Kidney (tissue), 14 donors: ENCODE results near the gene CCL13. TPM values are rescaled to one million over a fixed set of nuclear protein-coding genes. Genes with fewer than 3 reads are reported as not detected.

Experiments
- DNase-seq, 5 donors: peaks; one replicate each; pipeline ENCODE4 v3.0.0-alpha.2; 2013 to 2020
- FAIRE-seq: peaks from 2 replicates; lab custom pipeline; 2012; peaks lifted over from hg19 to GRCh38; lab: Jason Lieb, UNC
- H3K27ac ChIP-seq, 2 donors: one replicate each; pipeline ENCODE4 v1.7.0; 2013; ENCODE audit warnings: low read depth in 2 of 2, low read length in 2 of 2, inconsistent platforms in 1 of 2
- H3K27me3 ChIP-seq: one replicate; pipeline ENCODE4 v1.7.1; 2013; ENCODE audit warnings: low read length, inconsistent platforms; ENCODE audit not compliant: control insufficient read depth, insufficient read depth
- H3K36me3 ChIP-seq, 3 donors: one replicate each; pipeline versions ENCODE4 v1.7.0 to v1.7.1; 2013; ENCODE audit warnings: low read length in 3 of 3, control low read depth in 1 of 3, inconsistent platforms in 1 of 3; ENCODE audit not compliant: insufficient read depth in 3 of 3, control insufficient read depth in 2 of 3
- H3K4me1 ChIP-seq, 3 donors: one replicate each; pipeline versions ENCODE4 v1.7.0 to v1.7.1; 2013; ENCODE audit warnings: low read length in 3 of 3, inconsistent platforms in 1 of 3, low read depth in 1 of 3; ENCODE audit not compliant: control insufficient read depth in 2 of 3, insufficient read depth in 2 of 3
- H3K4me3 ChIP-seq, 3 donors: one replicate each; pipeline versions ENCODE4 v1.7.0 to v1.8.1; 2013; ENCODE audit warnings: low read length in 3 of 3, control low read depth in 1 of 3, inconsistent platforms in 1 of 3
- H3K9ac ChIP-seq, 3 donors: one replicate each; pipeline versions ENCODE4 v1.7.0 to v1.7.1; 2013; ENCODE audit warnings: low read length in 3 of 3, control low read depth in 1 of 3, inconsistent platforms in 1 of 3
- H3K9me3 ChIP-seq, 3 donors: one replicate each; pipeline versions ENCODE4 v1.7.0 to v1.7.1; 2013; ENCODE audit warnings: low read length in 3 of 3, control low read depth in 1 of 3, inconsistent platforms in 1 of 3; ENCODE audit not compliant: control insufficient read depth in 2 of 3, insufficient read depth in 1 of 3
- intact Hi-C: fragments of 100-400 bp; cut with DNase I; formaldehyde crosslinking; loops from one replicate; pipeline ENCODE4 v1.11.1; 2022
- polyA plus RNA-seq: library from polyadenylated mRNA; stranded (reverse); fragments of 350-450 nt; fragmentation: Illumina TruSeq; extraction: RNeasy Lipid Tissue Mini Kit (QIAGEN cat#74804); gene quantifications from one replicate; pipeline ENCODE4 v1.2.3, GENCODE V29; 2014; ENCODE audit warnings: low read depth, low replicate concordance; ENCODE audit not compliant: insufficient read depth
- total RNA-seq: library from RNA; stranded (reverse); fragmentation: NEBNext Ultra II Directional; extraction: Animal tissue kit (Norgen Biotek cat#: 25700); gene quantifications from one replicate; pipeline ENCODE4 v1.2.1, GENCODE V29; 2021
- TF ChIP-seq, protein P1 (sequence below): IDR thresholded peaks from 3 replicates; pipeline ENCODE4 v1.5.1; 2012; ENCODE audit warnings: mild to moderate bottlenecking, moderate library complexity, borderline replicate concordance; ENCODE audit not compliant: insufficient read depth; ENCODE audit errors: extremely low read depth
- donor health status: control.
- donor health status: control.
- donor health status: control.
- donor health status: control.
- donor health status: control.
- donor health status: DM: yes; HTN: yes; CAD: no.
- donor health status: Normal renal cell carcinoma (clear cell type).

CCL13 gene
- total and polyA plus RNA-seq, 2 donors from 2014 or later, result 1.1 TPM; not detected in 1

DNA sequence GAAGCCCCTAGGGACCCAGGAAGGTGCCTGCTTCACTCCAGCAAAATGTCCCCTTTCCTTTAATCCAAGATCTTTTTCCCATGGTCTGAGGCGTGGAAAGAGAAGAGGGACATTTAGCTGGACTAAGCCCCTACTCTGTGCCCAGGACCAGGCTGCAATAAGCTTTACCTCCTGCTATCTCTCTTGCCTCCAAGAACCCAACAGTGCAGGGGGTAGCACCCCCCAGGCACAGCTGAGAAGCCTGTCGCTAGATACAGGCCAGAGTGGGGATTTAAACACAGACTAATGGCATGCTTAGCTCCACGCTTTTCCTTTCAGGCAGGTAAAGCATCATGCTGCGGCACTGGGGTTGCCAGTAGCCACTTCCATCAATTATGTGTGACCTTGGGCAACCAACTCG, 31.3 kb downstream of the CCL13 start:
- no peak for FAIRE-seq
- intact Hi-C loops, result no loop called here

DNA sequence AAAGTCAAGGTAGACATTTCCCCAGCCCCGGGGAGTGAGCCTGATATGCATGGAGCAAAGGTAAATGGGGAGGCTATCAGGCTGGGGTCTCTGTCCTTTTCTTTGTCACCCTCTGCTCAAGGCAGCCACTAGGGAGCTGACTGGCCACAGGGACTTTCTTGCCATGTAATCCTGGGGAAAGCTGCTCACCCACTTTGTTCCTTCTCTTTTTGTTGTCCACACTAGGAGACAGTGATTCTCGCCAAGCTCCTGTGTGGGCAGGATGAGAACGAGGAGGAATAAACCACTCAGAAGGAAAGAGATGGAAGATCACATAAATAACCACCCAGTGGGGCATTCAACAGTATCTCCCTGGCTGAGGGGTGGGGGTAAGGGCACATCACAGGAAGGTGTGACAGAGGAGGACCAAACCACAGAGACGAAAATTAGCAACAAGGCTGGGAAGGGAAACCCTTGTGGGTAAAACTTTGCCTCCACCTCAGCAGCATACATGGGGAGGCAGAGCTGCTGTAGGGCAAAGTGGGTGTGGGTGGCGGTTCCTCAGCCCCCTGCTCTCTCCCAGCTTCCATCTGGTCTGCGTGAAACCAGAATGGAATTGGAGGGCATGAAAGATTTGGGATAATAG, 33.0 kb downstream of the CCL13 start:
- FAIRE-seq, result no peak
- no peaks in the 10 kb centered on the region for H3K9me3 ChIP-seq

More for the DNA sequence above, 31.3 kb downstream of the CCL13 start:
- Histone ChIP-seq H3K4me3 (no peak overlapping the region), H3K27me3 (no peaks in the 10 kb centered on the region), H3K9me3 (no peaks in the 10 kb centered on the region), H3K9ac (no peak overlapping the region), H3K27ac (no peak overlapping the region), H3K4me1 (peaks cover 0 to 2% (median 0%) of the 10 kb centered on the region in 3 donors), H3K36me3 (no peaks in the 10 kb centered on the region)
- TF ChIP-seq, protein P1, sequence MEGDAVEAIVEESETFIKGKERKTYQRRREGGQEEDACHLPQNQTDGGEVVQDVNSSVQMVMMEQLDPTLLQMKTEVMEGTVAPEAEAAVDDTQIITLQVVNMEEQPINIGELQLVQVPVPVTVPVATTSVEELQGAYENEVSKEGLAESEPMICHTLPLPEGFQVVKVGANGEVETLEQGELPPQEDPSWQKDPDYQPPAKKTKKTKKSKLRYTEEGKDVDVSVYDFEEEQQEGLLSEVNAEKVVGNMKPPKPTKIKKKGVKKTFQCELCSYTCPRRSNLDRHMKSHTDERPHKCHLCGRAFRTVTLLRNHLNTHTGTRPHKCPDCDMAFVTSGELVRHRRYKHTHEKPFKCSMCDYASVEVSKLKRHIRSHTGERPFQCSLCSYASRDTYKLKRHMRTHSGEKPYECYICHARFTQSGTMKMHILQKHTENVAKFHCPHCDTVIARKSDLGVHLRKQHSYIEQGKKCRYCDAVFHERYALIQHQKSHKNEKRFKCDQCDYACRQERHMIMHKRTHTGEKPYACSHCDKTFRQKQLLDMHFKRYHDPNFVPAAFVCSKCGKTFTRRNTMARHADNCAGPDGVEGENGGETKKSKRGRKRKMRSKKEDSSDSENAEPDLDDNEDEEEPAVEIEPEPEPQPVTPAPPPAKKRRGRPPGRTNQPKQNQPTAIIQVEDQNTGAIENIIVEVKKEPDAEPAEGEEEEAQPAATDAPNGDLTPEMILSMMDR, result no peak
- no peak for DNase-seq

DNA sequence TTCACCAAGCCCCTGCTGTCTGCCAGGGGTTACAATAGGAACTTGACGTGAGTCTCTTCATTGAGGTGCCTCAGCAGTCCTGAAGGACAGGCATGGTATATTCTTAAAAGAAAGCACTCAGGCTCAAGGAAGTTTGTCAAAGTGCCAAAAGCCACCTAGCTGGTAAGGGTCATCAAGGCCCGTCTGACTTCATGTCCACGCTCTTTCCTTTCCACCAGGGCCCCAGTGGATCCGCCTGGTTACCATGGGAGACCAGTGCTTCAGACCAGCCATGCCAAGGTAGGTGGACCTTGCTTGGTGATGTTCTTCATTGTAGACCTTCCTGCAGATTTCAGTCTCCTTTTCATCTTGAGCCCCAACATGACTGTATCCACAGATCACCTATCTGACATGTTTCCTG, 34.4 kb downstream of the CCL13 start:
- H3K4me1 ChIP-seq, result no peaks in the 10 kb centered on the region
- H3K36me3 ChIP-seq, result no peaks in the 10 kb centered on the region
- no peaks in the 10 kb centered on the region for H3K27me3 ChIP-seq
- no peak for DNase-seq
- H3K9ac ChIP-seq, result no peak overlapping the region
- intact Hi-C loops, result no loop called here
- H3K4me3 ChIP-seq, result no peak overlapping the region
- FAIRE-seq, result no peak
- H3K27ac ChIP-seq, result no peak overlapping the region
- no peaks in the 10 kb centered on the region for H3K9me3 ChIP-seq
- TF ChIP-seq, protein P1, result no peak

More for the DNA sequence above, 33.0 kb downstream of the CCL13 start:
- DNase-seq, result no peak
- no peaks in the 10 kb centered on the region for H3K27me3 ChIP-seq
- no peaks in the 10 kb centered on the region for H3K4me1 ChIP-seq
- intact Hi-C loops, result no loop called here
- H3K36me3 ChIP-seq, result no peaks in the 10 kb centered on the region
- no peak overlapping the region for H3K4me3 ChIP-seq
- no peak overlapping the region for H3K9ac ChIP-seq
- TF ChIP-seq, protein P1, result no peak
- H3K27ac ChIP-seq, result no peak overlapping the region
